Stimulated activated CD4-positive, alpha-beta T cell treated with anti-CD3 and anti-CD28 coated beads, TNF-alpha, amount 100 ng/mL, for 1 hour (primary cell): ENCODE results near the gene UBE2G1.
"Not testable (repeated sequence)": the region's sequence is repeated elsewhere in the genome, so short reads cannot be mapped to it uniquely, and the experiment has no call there.

Experiments used
- DNase-seq, 3 donors: peaks; one replicate each; pipeline ENCODE4 v3.0.0-alpha.2; 2020; ENCODE audit warnings: low read depth in 3 of 3, low spot score in 1 of 3

UBE2G1 gene

GRCh38 chr17:4375796-4376440, 9.4 kb upstream of the UBE2G1 start:
- DNase-seq = not testable (repeated sequence)

GRCh38 chr17:4375039-4375748, 8.7 kb upstream of the UBE2G1 start:
- DNase-seq = no peak

- no peak for DNase-seq
Measured at GRCh38 chr17:4369557-4370230, 3.2 kb upstream of the UBE2G1 start.

GRCh38 chr17:4368341-4368740, 1.9 kb upstream of the UBE2G1 start:
- DNase-seq = no peak

GRCh38 chr17:4367177-4367576, 702 bp upstream of the UBE2G1 start:
- not testable (repeated sequence) for DNase-seq

- DNase-seq = peak in 2 of 3 donors; percentile 4 to 27
Measured at GRCh38 chr17:4365628-4366326, 698 bp downstream of the UBE2G1 start.

- DNase-seq = peak; percentile 74 to 78 (median 74)
Measured at GRCh38 chr17:4365103-4365627, 1.3 kb downstream of the UBE2G1 start.

GRCh38 chr17:4364622-4365041, 1.8 kb downstream of the UBE2G1 start:
- DNase-seq = no peak

- no peak for DNase-seq
Measured at GRCh38 chr17:4362141-4362540, 4.3 kb downstream of the UBE2G1 start.

GRCh38 chr17:4358154-4358553, 8.3 kb downstream of the UBE2G1 start:
- no peak for DNase-seq

- no peak for DNase-seq
Measured at GRCh38 chr17:4357671-4358070, 8.8 kb downstream of the UBE2G1 start.

GRCh38 chr17:4357030-4357628, 9.3 kb downstream of the UBE2G1 start:
- DNase-seq = no peak

- no peak for DNase-seq
Measured at GRCh38 chr17:4354862-4355514, 11.5 kb downstream of the UBE2G1 start.

- DNase-seq = no peak
Measured at GRCh38 chr17:4354206-4354605, 12.3 kb downstream of the UBE2G1 start.

- DNase-seq = not testable (repeated sequence)
Measured at GRCh38 chr17:4350214-4350613, 16.3 kb downstream of the UBE2G1 start.

- no peak for DNase-seq
Measured at GRCh38 chr17:4345581-4346252, 20.8 kb downstream of the UBE2G1 start.

GRCh38 chr17:4344926-4345325, 21.5 kb downstream of the UBE2G1 start:
- DNase-seq = no peak

GRCh38 chr17:4342535-4342934, 23.9 kb downstream of the UBE2G1 start:
- no peak for DNase-seq

GRCh38 chr17:4341616-4341977, 24.9 kb downstream of the UBE2G1 start:
- DNase-seq = no peak
